ENCODE measurements around the gene LPP.

- no peak for TF ChIP-seq CTCF (IDR thresholded peaks at IDR 0.05)
- no peak for TF ChIP-seq POLR2A (IDR thresholded peaks at IDR 0.05)
Measured at GRCh38 chr3:188128905-188129304, 25.1 kb upstream of the LPP start.

Measured in Peyer's patch (tissue), 4 donors.